Peyer's patch (tissue), 4 donors: ENCODE results near the gene ZNF205. TPM values are rescaled to one million over a fixed set of nuclear protein-coding genes. Genes with fewer than 3 reads are reported as not detected.
A peak's percentile ranks its signal among the peaks of the same experiment; 100 is the strongest.

Source experiments
- DNase-seq, 3 donors: peaks; one replicate each; pipeline ENCODE4 v3.0.0-alpha.2; 2017 to 2019
- H3K27ac ChIP-seq, 4 donors: fragments of 200-600 bp; sonication (generic); one replicate each; pipeline ENCODE4 v1.5.1; 2016 to 2019
- H3K27me3 ChIP-seq, 2 donors: fragments of 200-600 bp; sonication (generic); one replicate each; pipeline ENCODE4 v1.5.1; 2019
- H3K36me3 ChIP-seq, 3 donors: fragments of 200-600 bp; sonication (generic); one replicate each; pipeline ENCODE4 v1.5.1; 2016 to 2019
- H3K4me1 ChIP-seq, 4 donors: fragments of 200-600 bp; sonication (generic); one replicate each; pipeline ENCODE4 v1.5.1; 2016 to 2019
- H3K4me3 ChIP-seq, 4 donors: fragments of 200-600 bp; sonication (generic); 1 replicate in 3 of 4; 2 replicates in 1 of 4; pipeline ENCODE4 v1.5.1; 2016 to 2019; ENCODE audit warnings: mild to moderate bottlenecking in 1 of 4
- H3K9me3 ChIP-seq, 4 donors: fragments of 200-600 bp; sonication (generic); one replicate each; pipeline ENCODE4 v1.5.1; 2016 to 2019; ENCODE audit warnings: mild to moderate bottlenecking in 1 of 4
- POLR2A ChIP-seq, 2 donors: fragments of 450-650 bp; IDR thresholded peaks; one replicate each; pipeline ENCODE4 v1.5.1; 2017; ENCODE audit warnings: antibody characterized with exemption in 2 of 2, mild to moderate bottlenecking in 2 of 2, moderate library complexity in 2 of 2
- total RNA-seq, 4 donors: library from RNA; depleted of rRNA; stranded (reverse); fragments of >200 nt; gene quantifications; one replicate each; pipeline ENCODE4 v1.1.0, GENCODE V29; 2016
- TF ChIP-seq, protein P1 (sequence below), 6 experiments: fragments of 450-650 bp in 4 of 6; fragments of 200-600 bp in 2 of 6; sonication (generic) in 1 of 6; IDR thresholded peaks; one replicate each; pipeline ENCODE4 v1.5.1; 2017 to 2019; ENCODE audit warnings: antibody characterized with exemption in 6 of 6, mild to moderate bottlenecking in 3 of 6, moderate library complexity in 1 of 6

The ZNF205 gene
- total RNA-seq, 4 donors from 2014 or later: 5.0 to 24.6 (median 16.2) TPM

DNA sequence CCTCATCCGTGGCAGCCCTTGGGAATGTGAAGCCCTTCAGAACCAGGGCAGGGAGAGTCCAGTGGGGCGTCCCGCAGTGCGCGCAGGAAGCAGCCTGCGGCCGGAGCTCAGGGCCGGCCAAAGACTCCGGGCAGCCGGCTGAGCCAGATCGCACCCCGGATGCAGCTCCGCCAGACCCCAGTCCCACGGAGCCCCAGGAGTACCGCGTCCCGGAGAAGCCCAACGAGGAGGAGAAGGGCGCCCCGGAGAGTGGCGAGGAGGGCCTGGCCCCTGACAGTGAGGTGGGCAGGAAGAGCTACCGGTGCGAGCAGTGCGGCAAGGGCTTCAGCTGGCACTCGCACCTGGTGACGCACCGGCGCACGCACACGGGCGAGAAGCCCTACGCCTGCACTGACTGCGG lies 6.9 kb downstream of the ZNF205 start:
- Histone ChIP-seq H3K4me3 (no peak overlapping the region), H3K9me3 (no peaks in the 10 kb centered on the region), H3K27ac (no peak overlapping the region), H3K36me3 (peaks cover 0 to 34% (median 0%) of the 10 kb centered on the region in 3 donors), H3K4me1 (peaks cover 0 to 9% (median 2%) of the 10 kb centered on the region in 4 donors), H3K27me3 (no peaks in the 10 kb centered on the region)
- no peak for DNase-seq
- TF ChIP-seq POLR2A (IDR thresholded peaks at IDR 0.05): no peak
- TF ChIP-seq, protein P1, sequence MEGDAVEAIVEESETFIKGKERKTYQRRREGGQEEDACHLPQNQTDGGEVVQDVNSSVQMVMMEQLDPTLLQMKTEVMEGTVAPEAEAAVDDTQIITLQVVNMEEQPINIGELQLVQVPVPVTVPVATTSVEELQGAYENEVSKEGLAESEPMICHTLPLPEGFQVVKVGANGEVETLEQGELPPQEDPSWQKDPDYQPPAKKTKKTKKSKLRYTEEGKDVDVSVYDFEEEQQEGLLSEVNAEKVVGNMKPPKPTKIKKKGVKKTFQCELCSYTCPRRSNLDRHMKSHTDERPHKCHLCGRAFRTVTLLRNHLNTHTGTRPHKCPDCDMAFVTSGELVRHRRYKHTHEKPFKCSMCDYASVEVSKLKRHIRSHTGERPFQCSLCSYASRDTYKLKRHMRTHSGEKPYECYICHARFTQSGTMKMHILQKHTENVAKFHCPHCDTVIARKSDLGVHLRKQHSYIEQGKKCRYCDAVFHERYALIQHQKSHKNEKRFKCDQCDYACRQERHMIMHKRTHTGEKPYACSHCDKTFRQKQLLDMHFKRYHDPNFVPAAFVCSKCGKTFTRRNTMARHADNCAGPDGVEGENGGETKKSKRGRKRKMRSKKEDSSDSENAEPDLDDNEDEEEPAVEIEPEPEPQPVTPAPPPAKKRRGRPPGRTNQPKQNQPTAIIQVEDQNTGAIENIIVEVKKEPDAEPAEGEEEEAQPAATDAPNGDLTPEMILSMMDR (IDR thresholded peaks at IDR 0.05): no peak

DNA sequence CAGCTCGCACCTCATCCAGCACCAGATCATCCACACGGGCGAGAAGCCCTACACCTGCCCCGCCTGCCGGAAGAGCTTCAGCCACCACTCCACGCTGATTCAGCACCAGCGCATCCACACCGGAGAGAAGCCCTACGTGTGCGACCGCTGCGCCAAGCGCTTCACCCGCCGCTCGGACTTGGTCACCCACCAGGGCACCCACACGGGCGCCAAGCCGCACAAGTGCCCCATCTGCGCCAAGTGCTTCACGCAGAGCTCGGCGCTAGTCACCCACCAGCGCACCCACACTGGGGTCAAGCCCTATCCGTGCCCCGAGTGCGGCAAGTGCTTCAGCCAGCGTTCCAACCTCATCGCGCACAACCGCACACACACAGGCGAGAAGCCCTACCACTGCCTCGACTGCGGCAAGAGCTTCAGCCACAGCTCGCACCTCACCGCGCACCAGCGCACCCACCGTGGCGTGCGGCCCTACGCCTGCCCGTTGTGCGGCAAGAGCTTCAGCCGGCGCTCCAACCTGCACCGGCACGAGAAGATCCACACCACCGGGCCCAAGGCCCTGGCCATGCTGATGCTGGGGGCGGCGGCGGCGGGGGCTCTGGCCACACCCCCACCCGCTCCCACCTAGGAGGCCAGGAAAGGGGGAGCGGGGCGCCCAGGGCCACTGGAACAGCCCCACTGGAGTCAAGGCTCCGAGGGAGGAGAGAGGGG lies 7.5 kb downstream of the ZNF205 start:
- no peak for DNase-seq
- Histone ChIP-seq H3K36me3 (peaks cover 0 to 32% (median 0%) of the 10 kb centered on the region in 3 donors), H3K27ac (no peak overlapping the region), H3K27me3 (no peaks in the 10 kb centered on the region), H3K4me3 (no peak overlapping the region), H3K9me3 (no peaks in the 10 kb centered on the region), H3K4me1 (peaks cover 0 to 7% (median 2%) of the 10 kb centered on the region in 4 donors)
- TF ChIP-seq, protein P1 (IDR thresholded peaks at IDR 0.05): no peak
- TF ChIP-seq POLR2A (IDR thresholded peaks at IDR 0.05): no peak

DNA sequence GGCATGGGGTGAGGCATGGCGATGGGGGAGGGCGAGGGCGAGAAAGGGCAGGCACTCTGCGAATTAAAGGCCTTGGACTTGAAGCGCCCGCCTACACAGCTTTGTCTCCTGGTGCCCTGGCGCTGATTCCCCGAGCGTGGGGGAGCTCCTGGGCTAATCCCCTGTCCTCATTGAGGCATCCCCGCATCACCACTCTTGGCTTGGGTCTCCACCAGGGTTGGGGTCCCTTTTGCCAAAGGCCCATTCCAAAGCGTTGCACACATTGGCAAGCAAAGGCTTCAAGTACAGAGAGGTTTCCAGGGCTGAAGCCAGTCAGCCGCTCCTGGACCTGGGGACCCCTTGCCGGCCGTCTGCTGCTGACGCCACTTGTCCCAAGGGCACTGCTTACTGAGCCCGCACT lies 8.0 kb downstream of the ZNF205 start:
- TF ChIP-seq POLR2A (IDR thresholded peaks at IDR 0.05): no peak
- TF ChIP-seq, protein P1 (IDR thresholded peaks at IDR 0.05): no peak
- H3K27me3 ChIP-seq: no peaks in the 10 kb centered on the region
- no peak overlapping the region for H3K27ac ChIP-seq
- no peak for DNase-seq
- peaks cover 0 to 30% (median 0%) of the 10 kb centered on the region in 3 donors for H3K36me3 ChIP-seq
- H3K4me1 ChIP-seq: peaks cover 0 to 11% (median 2%) of the 10 kb centered on the region in 4 donors
- H3K4me3 ChIP-seq: no peak overlapping the region
- H3K9me3 ChIP-seq: no peaks in the 10 kb centered on the region

DNA sequence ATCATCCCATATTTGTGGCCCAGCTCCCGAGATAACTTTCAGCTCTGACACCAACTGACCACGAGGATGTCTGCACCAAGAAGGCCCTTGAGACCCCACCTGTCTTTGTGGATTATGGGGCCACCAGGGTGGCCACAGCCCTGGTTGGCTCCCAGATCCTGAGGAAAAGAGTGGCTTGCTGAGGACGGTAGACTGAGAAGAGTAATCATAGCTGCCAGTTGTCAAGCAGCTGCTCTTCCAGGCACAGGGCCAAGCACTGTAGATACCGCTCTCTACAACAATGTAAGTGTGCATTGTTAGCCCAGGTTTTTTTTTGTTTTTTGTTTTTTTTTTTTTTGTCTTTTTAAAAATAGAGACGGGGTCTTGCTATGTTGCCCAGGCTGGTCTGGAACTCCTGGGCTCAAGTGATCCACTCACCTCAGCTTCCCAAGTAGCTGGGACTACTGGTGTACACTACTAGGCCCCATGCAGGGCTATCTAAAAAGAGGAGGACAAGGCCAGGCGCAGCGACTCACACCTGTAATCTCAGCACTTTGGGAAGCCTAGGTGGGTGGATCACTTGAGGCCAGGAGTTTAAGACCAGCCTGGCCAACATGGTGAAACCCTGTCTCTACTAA lies 9.6 kb downstream of the ZNF205 start:
- TF ChIP-seq, protein P1 (IDR thresholded peaks at IDR 0.05): no peak
- no peak for TF ChIP-seq POLR2A (IDR thresholded peaks at IDR 0.05)
- no peaks in the 10 kb centered on the region for H3K9me3 ChIP-seq
- H3K27ac ChIP-seq: no peak overlapping the region
- H3K4me1 ChIP-seq: peaks cover 0 to 11% (median 2%) of the 10 kb centered on the region in 4 donors
- H3K27me3 ChIP-seq: no peaks in the 10 kb centered on the region
- H3K4me3 ChIP-seq: no peak overlapping the region
- DNase-seq: no peak
- peaks cover 0 to 19% (median 0%) of the 10 kb centered on the region in 3 donors for H3K36me3 ChIP-seq

DNA sequence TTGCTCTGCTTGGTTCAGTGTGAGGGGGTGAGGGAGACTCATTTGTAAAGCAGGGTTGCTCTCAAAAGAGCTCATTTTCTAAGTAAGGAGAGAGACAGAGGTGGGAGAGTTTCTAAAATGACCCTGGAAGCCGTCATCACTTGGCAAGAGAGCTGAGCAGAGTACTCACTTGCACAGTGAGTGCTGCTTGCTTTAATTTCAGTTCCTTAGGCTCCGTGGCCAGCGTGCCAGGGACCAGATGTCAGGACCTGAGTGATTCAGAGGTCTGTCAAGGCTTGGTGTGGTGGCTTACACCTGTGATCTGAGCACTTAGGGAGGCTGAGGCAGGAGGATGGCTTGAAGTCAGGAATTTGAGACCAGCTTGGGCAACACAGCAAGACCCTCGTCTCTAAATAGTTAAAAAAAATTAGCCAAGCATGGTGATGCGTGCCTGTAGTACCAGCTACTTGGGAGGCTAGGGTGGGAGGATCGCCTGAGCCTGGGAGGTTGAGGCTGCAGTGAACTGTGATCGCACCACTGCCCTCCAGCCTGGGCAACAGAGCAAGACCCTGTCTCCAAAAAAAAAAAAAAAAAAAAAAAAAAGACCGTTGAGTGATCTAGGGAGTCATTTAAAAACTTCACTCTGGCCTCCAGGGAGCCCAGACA lies 10.7 kb downstream of the ZNF205 start:
- Histone ChIP-seq H3K27ac (no peak overlapping the region), H3K36me3 (peaks cover 0 to 18% (median 0%) of the 10 kb centered on the region in 3 donors), H3K4me3 (peak overlapping the region in 1 of 4 donors; percentile 58), H3K4me1 (peaks cover 0 to 11% (median 2%) of the 10 kb centered on the region in 4 donors), H3K9me3 (no peaks in the 10 kb centered on the region), H3K27me3 (no peaks in the 10 kb centered on the region)
- no peak for DNase-seq
- no peak for TF ChIP-seq POLR2A (IDR thresholded peaks at IDR 0.05)
- TF ChIP-seq, protein P1 (IDR thresholded peaks at IDR 0.05): no peak
